GM03348 (cell line): ENCODE results near the gene ARID5B.
"Not testable (repeated sequence)": the region's sequence is repeated elsewhere in the genome, so short reads cannot be mapped to it uniquely, and the experiment has no call there.

Experiments used
- DNase-seq: peaks from one replicate; pipeline ENCODE4 v3.0.0; 2012; ENCODE audit warnings: low spot score

The ARID5B gene, protein sequence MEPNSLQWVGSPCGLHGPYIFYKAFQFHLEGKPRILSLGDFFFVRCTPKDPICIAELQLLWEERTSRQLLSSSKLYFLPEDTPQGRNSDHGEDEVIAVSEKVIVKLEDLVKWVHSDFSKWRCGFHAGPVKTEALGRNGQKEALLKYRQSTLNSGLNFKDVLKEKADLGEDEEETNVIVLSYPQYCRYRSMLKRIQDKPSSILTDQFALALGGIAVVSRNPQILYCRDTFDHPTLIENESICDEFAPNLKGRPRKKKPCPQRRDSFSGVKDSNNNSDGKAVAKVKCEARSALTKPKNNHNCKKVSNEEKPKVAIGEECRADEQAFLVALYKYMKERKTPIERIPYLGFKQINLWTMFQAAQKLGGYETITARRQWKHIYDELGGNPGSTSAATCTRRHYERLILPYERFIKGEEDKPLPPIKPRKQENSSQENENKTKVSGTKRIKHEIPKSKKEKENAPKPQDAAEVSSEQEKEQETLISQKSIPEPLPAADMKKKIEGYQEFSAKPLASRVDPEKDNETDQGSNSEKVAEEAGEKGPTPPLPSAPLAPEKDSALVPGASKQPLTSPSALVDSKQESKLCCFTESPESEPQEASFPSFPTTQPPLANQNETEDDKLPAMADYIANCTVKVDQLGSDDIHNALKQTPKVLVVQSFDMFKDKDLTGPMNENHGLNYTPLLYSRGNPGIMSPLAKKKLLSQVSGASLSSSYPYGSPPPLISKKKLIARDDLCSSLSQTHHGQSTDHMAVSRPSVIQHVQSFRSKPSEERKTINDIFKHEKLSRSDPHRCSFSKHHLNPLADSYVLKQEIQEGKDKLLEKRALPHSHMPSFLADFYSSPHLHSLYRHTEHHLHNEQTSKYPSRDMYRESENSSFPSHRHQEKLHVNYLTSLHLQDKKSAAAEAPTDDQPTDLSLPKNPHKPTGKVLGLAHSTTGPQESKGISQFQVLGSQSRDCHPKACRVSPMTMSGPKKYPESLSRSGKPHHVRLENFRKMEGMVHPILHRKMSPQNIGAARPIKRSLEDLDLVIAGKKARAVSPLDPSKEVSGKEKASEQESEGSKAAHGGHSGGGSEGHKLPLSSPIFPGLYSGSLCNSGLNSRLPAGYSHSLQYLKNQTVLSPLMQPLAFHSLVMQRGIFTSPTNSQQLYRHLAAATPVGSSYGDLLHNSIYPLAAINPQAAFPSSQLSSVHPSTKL

GRCh38 chr10:61900829-61901792, at the start of gene ARID5B:
TSS of gene ARID5B (plus strand) at chr10:61901699. CDS start at chr10:61901710, 11 bp downstream.
- peak; percentile 66 for DNase-seq

DNA sequence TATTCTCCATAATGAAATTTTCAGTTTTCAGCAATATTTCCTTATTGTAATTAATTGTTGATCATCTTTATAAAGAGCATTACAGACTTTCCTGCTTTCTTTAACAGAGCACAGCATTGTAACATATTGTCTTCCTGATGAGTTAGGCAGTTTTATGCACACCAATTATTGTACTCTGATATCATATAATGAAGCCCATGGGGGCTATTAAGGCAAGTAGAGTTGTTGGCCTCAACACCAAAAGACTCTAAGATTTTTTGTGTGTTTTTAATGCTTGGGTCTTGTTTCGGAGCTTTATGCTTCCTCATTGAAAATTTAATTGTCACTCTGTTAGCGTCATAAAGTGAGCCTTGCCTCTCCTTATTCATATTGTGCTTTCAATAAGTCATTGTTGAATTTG, 49.2 kb upstream of the ARID5B start:
- DNase-seq: no peak

DNA sequence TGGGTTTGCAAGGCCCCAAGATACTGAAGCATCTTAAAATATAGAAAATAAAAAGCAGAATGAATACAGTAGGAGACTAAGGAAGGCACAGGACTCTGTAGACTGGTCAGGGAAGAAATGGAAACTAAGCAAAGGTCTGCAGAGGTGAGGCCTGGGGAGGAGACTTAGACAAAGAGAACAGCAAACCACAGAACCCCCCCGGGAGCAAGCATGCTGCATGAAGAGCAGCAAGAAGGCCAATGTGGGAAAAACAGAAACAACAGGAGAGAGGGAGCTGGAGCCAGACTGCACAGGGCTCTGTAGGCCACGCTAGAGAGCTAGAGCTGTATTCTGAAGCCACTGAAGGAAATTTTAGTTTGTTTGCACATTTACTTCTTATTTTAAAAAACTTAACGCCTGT, 45.7 kb upstream of the ARID5B start:
- DNase-seq: no peak

GRCh38 chr10:61857746-61858145, 43.8 kb upstream of the ARID5B start:
- DNase-seq: no peak

DNA sequence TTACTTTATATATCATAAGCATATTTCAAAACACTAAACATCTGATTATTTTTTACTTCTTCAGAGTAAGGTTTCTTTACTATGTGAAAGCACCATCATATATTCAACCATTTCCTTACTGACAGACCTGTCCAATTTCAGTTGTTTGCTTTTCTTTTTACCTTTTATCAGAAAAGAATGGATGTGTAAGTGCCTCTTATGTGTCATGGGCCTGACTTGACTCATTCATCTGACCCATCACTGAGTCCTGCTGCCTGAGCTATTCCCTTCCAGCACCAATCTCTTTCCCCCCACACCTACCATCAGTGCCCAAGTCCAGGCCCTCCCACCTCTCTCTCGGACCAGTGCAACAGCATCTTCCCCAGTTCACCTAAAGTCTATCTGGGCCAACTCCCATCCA, 41.7 kb upstream of the ARID5B start:
- DNase-seq: no peak

- DNase-seq: no peak
These were observed 40.3 kb upstream of the ARID5B start for GRCh38 chr10:61860964-61861758.

- no peak for DNase-seq
These were observed 37.5 kb upstream of the ARID5B start for GRCh38 chr10:61863981-61864380.

- DNase-seq: no peak
These were observed 34.7 kb upstream of the ARID5B start for GRCh38 chr10:61866700-61867368.

DNA sequence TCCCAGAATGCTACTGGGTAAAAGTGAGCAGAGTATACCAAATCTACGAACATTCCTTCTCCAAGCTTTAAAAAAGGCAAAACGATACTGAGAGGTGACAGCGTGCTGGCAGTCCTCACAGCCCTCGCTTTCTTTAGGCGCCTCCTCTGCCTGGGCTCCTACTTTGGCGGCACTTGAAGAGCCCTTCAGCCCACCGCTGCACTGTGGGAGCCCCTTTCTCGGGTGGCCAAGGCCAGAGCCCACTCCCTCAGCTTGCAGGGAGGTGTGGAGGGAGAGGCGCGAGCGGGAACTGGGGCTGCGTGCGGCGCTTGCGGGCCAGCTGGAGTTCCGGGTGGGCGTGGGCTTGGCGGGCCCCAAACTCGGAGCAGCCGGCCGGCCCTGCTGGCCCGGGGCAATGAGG, 34.1 kb upstream of the ARID5B start:
- not testable (repeated sequence) for DNase-seq

GRCh38 chr10:61867817-61868216, 33.7 kb upstream of the ARID5B start:
- not testable (repeated sequence) for DNase-seq

DNA sequence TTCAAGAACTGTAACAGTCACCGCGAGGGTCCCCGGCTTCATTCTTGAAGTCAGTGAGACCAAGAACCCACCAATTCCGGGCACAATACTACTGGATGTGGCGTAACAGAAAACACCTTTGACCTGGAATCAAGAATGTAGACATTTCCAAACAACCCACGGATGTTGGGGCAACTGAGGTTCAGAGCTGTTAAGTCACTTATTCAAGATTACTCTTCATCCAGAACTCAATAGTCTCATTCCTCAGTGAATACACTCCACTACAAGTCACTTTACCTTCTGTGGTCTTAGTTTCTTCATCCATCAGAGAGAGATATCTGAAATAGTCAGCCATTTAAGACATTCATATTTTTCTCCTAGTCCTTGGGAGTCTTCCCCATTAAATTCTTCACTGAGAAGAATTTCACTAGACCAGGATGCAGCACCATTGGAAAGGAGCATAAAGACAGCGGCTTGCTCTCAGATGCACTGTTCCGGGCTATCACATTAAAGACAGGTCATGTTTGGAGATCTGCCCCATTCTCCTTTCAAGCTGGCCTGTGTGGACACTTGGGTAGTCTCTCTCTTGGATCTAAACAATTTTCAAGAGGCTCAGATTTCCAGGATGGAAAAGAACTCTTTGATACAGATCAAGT, 32.3 kb upstream of the ARID5B start:
- no peak for DNase-seq

DNA sequence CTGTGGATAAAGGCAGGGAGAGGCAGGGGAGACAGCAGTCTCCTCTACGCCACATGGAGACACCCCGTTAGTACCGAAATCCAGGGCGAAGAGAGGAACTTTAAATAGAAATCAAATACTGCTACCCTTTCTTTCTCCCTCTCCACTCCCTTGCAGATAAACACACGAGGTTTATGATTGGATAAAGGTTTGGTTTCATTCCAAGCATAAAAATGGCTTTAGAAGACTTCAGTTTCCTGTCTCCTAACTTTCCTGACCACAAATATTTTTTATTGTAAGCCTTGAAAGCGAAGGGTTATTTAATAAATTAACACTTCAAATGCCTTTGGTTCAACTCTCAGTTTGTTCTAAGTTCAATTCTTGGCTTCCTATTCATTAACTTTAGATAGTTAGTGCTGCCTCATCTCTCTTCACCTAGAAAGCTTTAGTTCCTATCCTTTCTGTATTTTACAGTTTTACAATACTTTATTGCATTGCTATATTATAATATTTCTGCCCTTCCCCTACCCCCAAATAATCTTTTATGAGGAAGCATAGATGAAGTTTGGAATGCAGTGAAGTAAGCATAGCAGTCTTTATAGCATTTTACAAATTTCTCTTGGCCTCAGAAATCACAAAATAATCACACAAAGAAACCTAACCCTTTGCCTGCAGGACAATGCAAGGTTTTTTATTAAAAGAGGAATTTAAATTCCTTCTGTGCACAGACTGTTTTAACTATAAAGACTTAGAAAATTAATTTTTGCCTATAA, 31.5 kb upstream of the ARID5B start:
- peak; percentile 62 for DNase-seq

- no peak for DNase-seq
These were observed 31.0 kb upstream of the ARID5B start for GRCh38 chr10:61870526-61870895.

DNA sequence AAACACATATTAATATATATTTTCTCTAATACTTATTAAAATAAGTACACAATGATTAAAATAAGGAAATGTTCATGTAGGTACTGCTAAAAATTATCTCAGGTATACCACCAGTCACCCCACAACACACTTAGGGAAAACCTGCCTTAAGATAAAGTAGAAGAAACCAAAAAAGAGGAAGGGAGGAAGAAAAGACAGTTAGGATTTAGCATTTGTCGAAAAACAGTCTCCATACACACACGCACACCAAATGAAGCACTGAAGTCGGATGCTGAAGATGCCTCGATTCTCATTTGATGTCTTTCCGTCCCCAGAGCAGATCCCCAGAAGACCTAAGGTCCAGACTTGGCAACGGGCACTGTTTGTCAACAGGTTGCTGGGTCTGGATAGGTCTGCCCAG, 30.0 kb upstream of the ARID5B start:
- DNase-seq: no peak

DNA sequence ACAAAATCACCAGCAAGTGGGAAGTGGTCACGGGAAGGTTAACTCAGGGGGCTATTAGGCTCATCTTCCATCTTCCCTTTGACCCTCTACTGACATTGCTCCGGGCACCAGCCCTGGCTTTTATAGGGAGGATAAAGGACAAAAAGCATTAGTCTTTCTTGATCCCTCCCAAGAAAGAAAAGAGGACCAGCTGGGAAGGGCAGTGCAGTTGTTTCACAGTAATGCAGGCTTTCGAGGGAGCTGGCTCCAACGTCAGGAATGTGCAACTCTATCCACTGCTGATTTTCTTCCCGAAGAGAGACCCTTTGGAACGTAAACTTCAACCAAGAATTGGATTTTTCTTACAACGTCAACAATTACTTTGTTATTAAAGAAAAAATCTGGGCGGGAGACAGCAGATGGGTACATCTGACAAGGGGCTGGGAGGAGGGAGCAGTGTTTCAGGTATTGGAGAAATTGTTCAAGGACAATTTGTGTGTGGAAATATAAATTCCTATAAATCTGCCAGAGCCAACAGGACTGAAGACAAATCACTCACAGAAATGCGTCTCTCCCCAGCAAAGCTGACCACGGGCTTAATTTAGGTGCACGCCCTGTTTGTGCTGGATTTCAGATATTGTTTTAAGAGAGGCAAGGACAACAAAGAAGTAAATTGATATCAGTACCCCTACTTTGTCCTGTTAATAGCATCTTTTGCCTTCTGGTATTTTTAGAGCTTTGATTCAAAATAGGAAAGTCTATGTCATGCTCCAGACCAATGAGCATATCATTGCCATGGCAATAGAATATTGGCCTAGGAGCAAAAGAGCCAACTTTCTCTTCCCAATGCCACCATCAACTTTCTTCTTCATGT, 23.4 kb upstream of the ARID5B start:
- DNase-seq: no peak

GRCh38 chr10:61878740-61879068, 22.8 kb upstream of the ARID5B start:
- no peak for DNase-seq

GRCh38 chr10:61882621-61883370, 18.7 kb upstream of the ARID5B start:
- peak; percentile 44 for DNase-seq
